Pons (tissue), 1 donor: ENCODE results near the gene MAP4K4.
A peak's percentile ranks its signal among the peaks of the same experiment; 100 is the strongest.

Experiments
- DNase-seq: peaks from one replicate; pipeline ENCODE4 v3.0.0-alpha.2; 2016; ENCODE audit warnings: low spot score

The MAP4K4 gene

GRCh38 chr2:101722864-101723263 is 25.4 kb downstream of the MAP4K4 start:
- no peak for DNase-seq

DNA sequence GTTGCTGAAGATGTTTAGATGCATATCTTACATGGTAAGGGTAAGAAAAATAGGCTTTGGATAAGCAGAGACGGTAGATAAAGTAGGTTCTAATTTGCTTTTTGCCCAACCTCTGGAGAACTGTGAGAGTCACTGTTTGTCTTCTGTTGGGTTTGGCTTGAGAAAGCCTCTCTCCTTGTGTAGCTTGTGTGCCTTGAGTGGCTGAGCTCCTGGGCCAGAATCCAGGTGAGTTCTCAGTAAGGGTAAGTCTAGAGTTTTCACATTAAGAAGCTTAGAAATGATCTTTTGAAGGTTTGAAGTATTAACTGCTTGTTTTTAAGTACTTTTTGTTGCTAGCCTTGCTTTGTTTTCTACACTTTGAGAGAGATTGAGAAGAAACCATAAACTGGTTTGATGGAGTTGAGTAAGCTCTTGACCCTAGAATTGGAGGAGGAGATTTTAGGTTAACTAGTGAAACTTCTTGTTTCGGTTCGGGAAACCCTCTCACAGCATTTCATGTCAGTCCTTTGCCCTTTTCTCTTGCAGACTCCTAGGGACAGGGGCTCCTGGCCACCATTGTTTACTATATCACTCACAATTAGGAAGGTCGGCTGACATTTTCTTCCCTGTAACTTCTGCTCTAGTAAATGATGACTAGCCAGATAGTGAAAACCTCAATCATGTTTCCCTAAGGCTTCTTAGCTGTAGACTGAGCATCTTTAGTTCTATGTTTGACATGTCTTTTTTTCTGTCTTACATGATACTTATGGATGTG is 26.0 kb downstream of the MAP4K4 start:
- no peak for DNase-seq

DNA sequence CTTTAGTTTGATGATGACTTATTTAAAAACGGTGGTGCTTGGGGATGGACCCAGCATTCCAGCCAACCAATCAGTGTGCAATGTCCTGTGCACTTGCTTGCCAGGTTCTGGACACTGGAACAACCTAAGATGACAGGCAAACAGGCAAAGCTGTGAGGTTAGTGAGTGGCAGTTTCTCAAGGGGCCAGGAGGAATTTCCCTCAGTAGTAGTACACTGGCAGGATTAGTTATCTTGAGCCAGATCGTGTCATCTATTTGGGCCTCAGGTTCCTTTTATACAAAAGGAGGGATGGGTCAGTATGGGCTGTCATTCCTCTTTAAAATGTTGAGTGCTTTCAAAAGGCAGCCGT is 26.6 kb downstream of the MAP4K4 start:
- DNase-seq: no peak

DNA sequence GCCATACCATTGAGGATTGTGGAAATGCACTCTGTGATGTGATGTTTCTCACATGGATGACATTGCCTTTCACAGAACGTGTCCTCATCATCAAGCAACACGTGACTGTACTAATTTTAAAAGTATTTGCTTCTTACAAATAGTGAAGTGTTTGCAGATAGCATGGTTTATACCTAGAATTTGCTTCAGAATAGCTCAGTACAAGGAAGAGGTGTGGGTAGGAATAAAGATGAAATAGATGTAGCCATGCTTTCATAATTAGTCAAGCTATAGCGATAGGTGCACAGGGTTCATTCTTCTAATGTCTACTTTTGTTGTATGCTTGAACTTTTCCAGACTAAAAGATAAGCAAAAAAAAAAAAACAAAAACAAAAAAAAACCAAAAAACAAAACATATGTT is 27.5 kb downstream of the MAP4K4 start:
- no peak for DNase-seq

- DNase-seq: no peak
Measured at GRCh38 chr2:101725515-101726192, 28.1 kb downstream of the MAP4K4 start.

GRCh38 chr2:101728865-101729264 is 31.4 kb downstream of the MAP4K4 start:
- no peak for DNase-seq

DNA sequence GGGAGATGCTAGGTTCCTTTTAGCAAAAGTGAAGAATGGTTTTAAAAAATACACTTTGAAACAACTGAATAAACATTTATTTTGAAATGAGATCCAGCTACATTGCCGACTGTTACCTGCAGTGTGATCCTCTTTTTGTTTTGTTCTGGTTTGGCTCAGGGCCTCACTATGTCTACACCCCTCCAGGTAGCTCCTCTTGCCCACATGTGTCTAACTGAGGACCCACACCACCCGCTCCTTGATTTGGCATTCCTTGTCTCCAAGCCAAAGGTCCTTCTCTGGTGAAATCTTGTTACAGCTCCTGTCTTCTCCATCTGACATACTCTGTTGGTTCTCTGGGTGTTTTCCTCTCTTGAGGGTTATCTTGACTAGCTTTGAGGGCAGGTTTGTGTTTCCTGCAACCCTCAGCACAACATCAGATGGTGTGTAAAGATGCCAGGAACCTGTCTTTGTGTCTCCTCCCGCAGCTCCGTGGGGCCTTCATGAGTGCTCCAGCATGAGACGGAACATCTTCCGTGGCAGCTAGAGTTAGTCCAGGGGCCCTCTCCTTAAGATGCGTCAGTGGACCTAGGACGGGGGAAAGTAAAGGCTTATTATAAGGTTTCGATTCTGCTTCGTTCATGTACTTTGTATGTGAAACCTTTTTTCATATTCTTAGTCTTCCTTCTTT is 32.1 kb downstream of the MAP4K4 start:
- DNase-seq: no peak

DNA sequence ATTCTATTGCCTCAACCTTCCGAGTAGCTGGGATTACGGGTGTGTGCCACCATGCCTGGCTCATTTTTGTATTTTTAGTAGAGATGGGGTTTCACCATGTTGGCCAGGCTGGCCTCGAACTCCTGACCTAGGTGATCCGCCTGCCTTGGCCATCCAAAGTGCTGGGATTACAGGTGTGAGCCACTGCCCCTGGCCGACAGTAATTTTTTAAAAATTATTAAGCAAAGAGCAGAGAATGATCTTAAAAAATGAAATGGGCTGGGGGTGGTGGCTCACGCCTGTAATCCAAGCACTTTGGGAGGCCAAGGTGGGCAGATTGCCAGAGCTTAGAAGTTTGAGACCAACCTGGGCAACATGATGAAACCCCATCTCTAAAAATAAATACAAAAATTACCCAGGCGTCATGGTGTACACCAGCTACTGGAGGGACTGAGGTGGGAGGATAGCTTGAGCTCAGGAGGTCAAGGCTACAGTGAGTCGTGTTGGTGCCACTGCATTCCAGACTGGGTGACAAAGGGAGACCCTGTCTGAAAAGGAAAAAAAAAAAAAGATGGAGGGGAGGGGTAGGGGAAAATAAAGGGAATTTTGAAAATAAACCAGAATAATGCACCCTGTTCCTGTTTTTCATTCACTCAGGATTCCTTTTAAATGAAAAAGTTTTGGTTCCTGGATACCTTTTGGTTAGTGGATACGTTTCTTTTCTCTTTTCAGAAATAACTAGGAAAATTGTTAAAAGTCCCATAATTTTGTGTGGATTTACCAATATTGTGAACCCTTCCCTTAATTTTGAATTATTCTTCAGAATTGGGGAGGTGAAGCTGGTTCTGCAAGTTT is 33.9 kb downstream of the MAP4K4 start:
- DNase-seq: no peak

- DNase-seq: no peak
Measured at GRCh38 chr2:101732199-101732598, 34.7 kb downstream of the MAP4K4 start.

GRCh38 chr2:101732773-101733256 is 35.3 kb downstream of the MAP4K4 start:
- no peak for DNase-seq

GRCh38 chr2:101733257-101733993 is 35.9 kb downstream of the MAP4K4 start:
- DNase-seq: no peak

DNA sequence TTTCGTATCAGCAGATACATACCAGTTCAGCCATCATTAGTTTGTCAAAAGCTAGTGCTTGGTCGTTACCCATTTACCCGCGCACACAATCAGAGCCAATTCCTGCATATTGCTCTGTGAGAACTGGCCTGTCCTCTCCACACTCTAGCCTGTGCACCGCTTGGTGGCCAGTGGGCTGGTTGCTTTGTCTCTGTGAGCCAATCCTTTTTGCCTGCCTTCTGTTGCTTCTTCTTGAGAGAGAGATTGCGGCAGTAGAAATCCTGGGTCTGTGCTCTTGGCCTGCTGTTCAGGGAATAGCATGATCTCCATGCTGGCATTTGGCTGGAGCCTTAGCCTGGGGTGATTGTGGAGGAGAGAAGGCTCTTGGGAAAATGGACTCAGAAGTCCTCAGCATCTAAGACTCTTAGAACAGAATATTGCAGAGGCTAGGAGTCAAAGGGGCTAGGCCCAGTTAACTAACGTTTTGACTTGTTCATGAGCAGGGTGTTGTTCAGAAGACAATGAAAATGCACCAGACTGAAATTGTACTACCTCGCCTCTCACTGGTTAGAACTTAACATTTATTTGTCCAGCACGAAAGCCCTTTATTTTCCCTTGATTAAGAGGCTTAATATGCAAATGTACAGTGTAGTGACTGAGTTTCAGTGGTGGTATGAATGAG is 37.1 kb downstream of the MAP4K4 start:
- DNase-seq: peak; percentile 76

DNA sequence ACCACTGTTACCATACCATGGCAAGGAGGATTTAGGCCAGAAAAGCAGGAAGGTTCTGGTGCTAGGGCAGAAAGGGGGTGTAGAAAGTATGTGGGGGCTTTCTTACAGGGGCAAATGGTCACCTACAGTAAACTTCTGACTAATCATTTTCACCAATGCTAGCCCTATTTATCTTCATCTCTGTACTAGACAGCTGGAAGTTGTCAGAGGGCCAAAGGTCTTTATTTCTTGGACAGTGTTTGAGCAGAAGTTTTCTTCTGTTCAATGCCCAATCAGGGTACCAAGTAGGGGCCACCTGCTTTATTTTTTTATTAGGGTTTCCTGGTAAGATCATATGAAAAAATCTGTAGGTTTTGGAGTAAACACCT is 37.6 kb downstream of the MAP4K4 start:
- no peak for DNase-seq

- peak; percentile 96 for DNase-seq
Measured at GRCh38 chr2:101736233-101736632, 38.7 kb downstream of the MAP4K4 start.

DNA sequence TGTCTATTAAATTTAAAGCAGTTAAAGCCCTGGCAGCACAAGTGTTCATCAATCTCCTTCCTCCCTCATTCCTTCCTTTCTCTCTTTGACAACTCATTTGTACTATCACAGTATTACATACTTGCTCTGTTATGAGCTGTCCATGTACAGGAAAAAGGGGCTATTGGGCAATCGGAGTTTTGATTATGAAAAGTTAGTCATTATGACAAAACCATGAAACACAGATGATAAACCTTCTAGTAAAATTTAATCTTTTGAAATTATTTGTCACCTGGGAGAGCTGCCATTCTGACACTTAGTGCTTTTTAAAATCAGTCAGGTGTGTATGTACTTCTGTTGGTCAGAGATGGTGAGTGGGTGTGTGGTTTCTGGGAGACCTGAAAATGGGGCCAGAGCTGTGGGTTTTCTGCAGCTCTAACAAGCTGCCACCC is 39.4 kb downstream of the MAP4K4 start:
- DNase-seq: no peak

GRCh38 chr2:101737478-101738255 is 40.2 kb downstream of the MAP4K4 start:
- no peak for DNase-seq

- DNase-seq: no peak
Measured at GRCh38 chr2:101738649-101739048, 41.1 kb downstream of the MAP4K4 start.

GRCh38 chr2:101740555-101740964 is 43.1 kb downstream of the MAP4K4 start:
- peak; percentile 64 for DNase-seq

DNA sequence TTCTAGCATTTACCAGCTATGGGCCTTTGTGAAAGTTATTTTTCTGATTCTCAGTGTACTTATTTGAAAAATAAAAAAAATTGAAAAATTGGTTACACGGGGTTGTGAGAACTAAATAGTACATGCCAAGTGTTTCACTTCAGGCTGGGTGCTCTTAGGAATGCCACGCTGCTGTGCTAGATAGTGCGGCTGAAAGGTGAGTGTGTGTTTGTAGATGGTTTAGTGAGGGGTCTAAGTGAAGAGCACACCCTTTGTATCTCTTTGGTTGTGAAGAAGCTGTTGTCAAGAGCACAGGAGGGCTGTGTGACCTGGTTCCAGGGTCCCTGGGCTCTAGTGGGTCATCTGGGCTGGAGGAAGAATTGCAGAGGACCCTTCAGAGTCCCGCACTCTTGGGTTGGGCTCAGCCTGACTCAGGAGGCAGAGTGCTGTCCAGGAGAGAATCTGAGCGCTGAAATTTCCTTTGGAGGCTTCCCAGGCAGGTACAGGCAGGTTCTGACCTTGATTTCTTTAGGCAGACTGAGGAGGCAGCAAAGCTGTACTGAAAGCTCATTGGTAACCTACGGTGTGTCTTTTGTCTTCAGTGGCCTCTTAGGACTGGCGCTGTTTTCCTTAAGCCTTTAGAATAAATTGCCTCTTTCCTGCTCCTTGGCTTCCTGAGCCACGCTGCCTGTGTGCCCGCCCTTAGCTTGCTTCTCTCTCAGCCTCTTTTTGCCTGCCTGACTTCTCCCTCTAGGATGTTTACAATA is 44.4 kb downstream of the MAP4K4 start:
- DNase-seq: peak; percentile 60
